GM12801 (cell line): Measurements from ENCODE around the gene DIAPH1.

Experiments used
- CTCF ChIP-seq: IDR thresholded peaks from one replicate; pipeline ENCODE4 v1.5.1; 2011; ENCODE audit warnings: control low read depth; ENCODE audit not compliant: insufficient read length; ENCODE audit errors: extremely low read depth

Gene DIAPH1

DNA sequence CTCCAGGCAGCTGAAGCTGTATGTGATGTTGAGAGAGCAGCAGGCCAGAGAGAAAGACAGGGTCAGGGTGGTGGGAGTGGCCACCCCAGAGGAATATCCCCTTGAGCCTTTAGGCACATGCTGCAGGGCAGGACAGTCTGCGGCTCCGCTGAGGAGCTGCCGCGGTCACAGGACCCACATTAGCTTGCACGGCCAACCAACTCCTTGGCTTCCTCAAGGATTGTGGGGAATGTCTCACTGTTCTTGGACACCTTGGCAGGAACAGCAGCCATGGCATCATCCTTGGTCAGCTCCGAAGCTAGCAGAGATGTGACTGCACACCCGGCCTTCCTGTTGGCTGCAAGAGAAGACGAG lies 102.2 kb downstream of the DIAPH1 start:
- no peak for TF ChIP-seq CTCF

GRCh38 chr5:141515946-141516671 lies 102.7 kb downstream of the DIAPH1 start:
- TF ChIP-seq CTCF, result no peak

DNA sequence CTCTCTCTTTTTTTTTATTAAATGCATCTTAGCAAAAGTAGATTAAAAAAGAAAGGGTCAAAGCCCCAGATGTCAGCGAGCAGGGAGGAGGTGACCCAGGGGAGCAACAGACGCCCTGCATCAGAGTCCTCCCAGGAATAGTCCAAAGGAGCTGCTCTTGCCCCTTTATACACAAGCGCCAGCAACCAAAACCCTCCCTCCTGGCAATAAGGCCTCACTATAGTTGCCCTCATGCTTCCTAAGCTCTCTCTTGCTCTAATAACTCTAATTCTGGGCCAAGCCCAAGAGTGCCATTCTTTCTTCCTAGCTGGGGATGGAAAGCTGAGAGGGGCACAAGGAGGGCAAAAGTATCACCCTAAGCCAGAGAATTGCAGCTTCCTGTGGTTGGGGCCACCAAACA lies 103.7 kb downstream of the DIAPH1 start:
- no peak for TF ChIP-seq CTCF

GRCh38 chr5:141514330-141515133 lies 104.3 kb downstream of the DIAPH1 start:
- no peak for TF ChIP-seq CTCF

DNA sequence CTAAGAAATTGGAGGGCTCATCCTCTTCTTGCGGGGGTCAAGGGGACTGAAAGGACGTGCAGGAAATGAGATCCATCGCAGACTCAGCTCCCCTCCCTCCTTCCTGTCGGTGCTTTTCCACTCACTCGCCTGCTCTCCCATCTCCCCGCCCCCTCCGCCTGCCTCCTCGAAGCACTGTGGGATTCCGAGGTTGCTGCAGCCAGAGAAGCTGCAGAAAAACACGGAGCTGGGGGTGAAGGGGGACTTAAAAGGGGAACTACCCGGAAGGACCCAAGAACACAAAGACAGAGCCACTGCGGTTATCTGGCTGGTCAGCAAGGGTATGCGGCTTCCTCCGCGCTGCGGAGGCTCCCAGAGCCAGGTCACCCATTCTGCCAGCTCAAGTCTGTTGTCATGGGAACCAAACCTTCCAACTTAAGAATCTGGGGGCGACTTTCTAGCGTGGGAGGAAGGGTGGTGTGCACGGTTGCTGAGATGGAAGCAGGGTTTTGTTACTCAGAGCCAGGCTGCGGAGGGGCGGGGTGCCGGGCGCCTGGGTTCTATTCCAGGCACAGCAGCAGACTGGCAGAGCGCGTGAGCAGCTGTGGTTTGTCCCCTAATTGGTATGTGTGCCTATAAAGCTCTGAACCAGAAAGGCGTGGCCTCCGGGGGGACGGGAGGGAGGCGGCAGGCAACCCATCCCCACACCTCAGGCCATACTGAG lies 105.0 kb downstream of the DIAPH1 start:
- TF ChIP-seq CTCF, result no peak

- TF ChIP-seq CTCF, result no peak
These were observed 105.7 kb downstream of the DIAPH1 start for GRCh38 chr5:141512911-141513626.
